VCaP (cell line): Measurements from ENCODE around the gene SPATS1.
A peak's percentile ranks its signal among the peaks of the same experiment; 100 is the strongest.

ENCODE experiments used
- H3K27ac ChIP-seq: fragments of 450-650 bp; 2 replicates; pipeline ENCODE4 v1.5.1; 2017
- CTCF ChIP-seq: fragments of 450-650 bp; conservative IDR thresholded peaks from 2 replicates; pipeline ENCODE4 v1.5.1; 2017; ENCODE audit warnings: mild to moderate bottlenecking, moderate library complexity

The SPATS1 gene

GRCh38 chr6:44300292-44300823, 42.1 kb upstream of the SPATS1 start:
- TF ChIP-seq CTCF: no peak
- H3K27ac ChIP-seq: no peak overlapping the region

- no peak for TF ChIP-seq CTCF
These were observed 41.3 kb upstream of the SPATS1 start for GRCh38 chr6:44301106-44301505.

GRCh38 chr6:44301782-44302564, 40.5 kb upstream of the SPATS1 start:
- TF ChIP-seq CTCF: no peak
- H3K27ac ChIP-seq: no peak overlapping the region

More at GRCh38 chr6:44301106-44301505, 41.3 kb upstream of the SPATS1 start:
- H3K27ac ChIP-seq: no peak overlapping the region

GRCh38 chr6:44302856-44303255, 39.6 kb upstream of the SPATS1 start:
- no peak for TF ChIP-seq CTCF
- no peak overlapping the region for H3K27ac ChIP-seq

GRCh38 chr6:44303842-44304241, 38.6 kb upstream of the SPATS1 start:
- H3K27ac ChIP-seq: no peak overlapping the region
- TF ChIP-seq CTCF: no peak

- peak; percentile 91 for TF ChIP-seq CTCF
- H3K27ac ChIP-seq: no peak overlapping the region
These were observed 37.9 kb upstream of the SPATS1 start for GRCh38 chr6:44304282-44305199.

- no peak for TF ChIP-seq CTCF
- no peak overlapping the region for H3K27ac ChIP-seq
These were observed 37.2 kb upstream of the SPATS1 start for GRCh38 chr6:44305200-44305725.
